Activated CD4-positive, alpha-beta T cell treated with anti-CD3 and anti-CD28 coated beads, Interleukin-2, Interleukin-4, amounts not matched to agents 100 ng/mL and 50 ng/mL, durations not matched to agents 16 hours and 8 hours (primary cell): ENCODE results near the gene TEAD1.

Source experiments
- DNase-seq: peaks from one replicate; pipeline ENCODE4 v3.0.0-alpha.2; 2020; ENCODE audit warnings: low spot score

TEAD1 gene

GRCh38 chr11:12900496-12900895 lies 226.3 kb downstream of the TEAD1 start:
- no peak for DNase-seq

- DNase-seq = no peak
These were observed 227.1 kb downstream of the TEAD1 start for GRCh38 chr11:12901272-12901671.

- no peak for DNase-seq
These were observed 227.8 kb downstream of the TEAD1 start for GRCh38 chr11:12901874-12902481.

GRCh38 chr11:12902791-12903486 lies 228.7 kb downstream of the TEAD1 start:
- no peak for DNase-seq

- DNase-seq = no peak
These were observed 231.2 kb downstream of the TEAD1 start for GRCh38 chr11:12905435-12905834.

GRCh38 chr11:12906501-12906900 lies 232.3 kb downstream of the TEAD1 start:
- DNase-seq = no peak

- no peak for DNase-seq
These were observed 235.7 kb downstream of the TEAD1 start for GRCh38 chr11:12909879-12910278.

- no peak for DNase-seq
These were observed 240.2 kb downstream of the TEAD1 start for GRCh38 chr11:12914400-12914912.

GRCh38 chr11:12915093-12915492 lies 240.9 kb downstream of the TEAD1 start:
- no peak for DNase-seq

GRCh38 chr11:12917822-12918221 lies 243.6 kb downstream of the TEAD1 start:
- no peak for DNase-seq

- DNase-seq = no peak
These were observed 244.4 kb downstream of the TEAD1 start for GRCh38 chr11:12918667-12919066.

- no peak for DNase-seq
These were observed 248.2 kb downstream of the TEAD1 start for GRCh38 chr11:12922418-12922817.

- no peak for DNase-seq
These were observed 248.8 kb downstream of the TEAD1 start for GRCh38 chr11:12922980-12923507.

- no peak for DNase-seq
These were observed 250.4 kb downstream of the TEAD1 start for GRCh38 chr11:12924650-12925049.

GRCh38 chr11:12925520-12925919 lies 251.3 kb downstream of the TEAD1 start:
- DNase-seq = no peak

- DNase-seq = no peak
These were observed 253.0 kb downstream of the TEAD1 start for GRCh38 chr11:12927221-12927620.

GRCh38 chr11:12927886-12928285 lies 253.7 kb downstream of the TEAD1 start:
- DNase-seq = no peak

GRCh38 chr11:12930850-12931249 lies 256.6 kb downstream of the TEAD1 start:
- no peak for DNase-seq

GRCh38 chr11:12932485-12932884 lies 258.3 kb downstream of the TEAD1 start:
- no peak for DNase-seq

- DNase-seq = no peak
These were observed 262.0 kb downstream of the TEAD1 start for GRCh38 chr11:12936200-12936599.

- no peak for DNase-seq
These were observed 264.5 kb downstream of the TEAD1 start for GRCh38 chr11:12938590-12939247.

GRCh38 chr11:12941671-12942070 lies 267.4 kb downstream of the TEAD1 start:
- DNase-seq = no peak

- no peak for DNase-seq
These were observed 267.9 kb downstream of the TEAD1 start for GRCh38 chr11:12942157-12942556.
